HEK293 (cell line): ENCODE results near the gene CHST12.

Experiments
- CTCF ChIA-PET: fragments of 350-600 bp; formaldehyde crosslinking; extraction: SDS; loops from one replicate; lab custom pipeline; 2021; ENCODE audit warnings: antibody characterized with exemption; lab: Yijun Ruan, JAX
- POLR2A ChIA-PET: fragments of 300-600 bp; formaldehyde crosslinking; extraction: SDS; loops from one replicate; lab custom pipeline; 2020; ENCODE audit warnings: antibody characterized with exemption, inconsistent platforms; lab: Yijun Ruan, JAX
- H3K27ac ChIP-seq: fragments of 200-500 bp; sonication (Bioruptor generic); 2 replicates; pipeline ENCODE4 v1.5.1; 2014; ENCODE audit warnings: low read depth, low read length, control low read depth, inconsistent platforms; ENCODE audit errors: extremely low read depth
- H3K36me3 ChIP-seq, 2 experiments: fragments of 200-500 bp in 1 of 2; sonication (Bioruptor generic) in 1 of 2; 1 replicate in 1 of 2; 2 replicates in 1 of 2; pipeline ENCODE4 v1.5.1; 2014 to 2017; ENCODE audit warnings: inconsistent platforms in 2 of 2, low read length in 2 of 2; ENCODE audit not compliant: control insufficient read depth in 2 of 2, insufficient read depth in 1 of 2
- H3K4me1 ChIP-seq: fragments of 200-500 bp; sonication (Bioruptor generic); 2 replicates; pipeline ENCODE4 v1.5.1; 2014; ENCODE audit warnings: mild to moderate bottlenecking, low read length, inconsistent platforms; ENCODE audit not compliant: control insufficient read depth, insufficient read depth
- H3K4me3 ChIP-seq: 2 replicates; pipeline ENCODE4 v1.5.1; 2011; ENCODE audit warnings: low read depth, mild to moderate bottlenecking, control low read depth, low read length, moderate library complexity
- H3K9me3 ChIP-seq: fragments of 200-500 bp; sonication (Bioruptor generic); 2 replicates; pipeline ENCODE4 v1.5.1; 2014; ENCODE audit warnings: low read depth, low read length, inconsistent platforms; ENCODE audit not compliant: control insufficient read depth, insufficient read depth
- BCL11A ChIP-seq: fragments of 450-650 bp; formaldehyde crosslinking; IDR thresholded peaks from 2 replicates; pipeline ENCODE4 v1.5.1; 2016; ENCODE audit warnings: low read depth, missing biosample characterization, missing genetic modification characterization
- CTCF ChIP-seq: fragments of 450-650 bp; formaldehyde crosslinking; IDR thresholded peaks from 2 replicates; pipeline ENCODE4 v1.5.1; 2016; ENCODE audit warnings: missing biosample characterization, missing genetic modification characterization
- EGR2 ChIP-seq: fragments of 450-650 bp; formaldehyde crosslinking; IDR thresholded peaks from 2 replicates; pipeline ENCODE4 v1.5.1; 2016; ENCODE audit warnings: low read depth, missing biosample characterization, missing genetic modification characterization
- GFI1B ChIP-seq: fragments of 450-650 bp; formaldehyde crosslinking; IDR thresholded peaks from 2 replicates; pipeline ENCODE4 v1.5.1; 2016; ENCODE audit warnings: missing biosample characterization, missing genetic modification characterization
- GLI4 ChIP-seq: fragments of 450-650 bp; formaldehyde crosslinking; IDR thresholded peaks from 2 replicates; pipeline ENCODE4 v1.5.1; 2016; ENCODE audit warnings: missing biosample characterization, missing genetic modification characterization
- GLIS2 ChIP-seq: fragments of 450-650 bp; formaldehyde crosslinking; IDR thresholded peaks from 2 replicates; pipeline ENCODE4 v1.5.1; 2016; ENCODE audit warnings: missing biosample characterization, missing genetic modification characterization
- IKZF3 ChIP-seq: fragments of 450-650 bp; IDR thresholded peaks from 2 replicates; pipeline ENCODE4 v1.5.0; 2018; ENCODE audit warnings: missing biosample characterization, mild to moderate bottlenecking, missing genetic modification characterization, moderate library complexity
- KLF1 ChIP-seq: fragments of 450-650 bp; formaldehyde crosslinking; IDR thresholded peaks from 2 replicates; pipeline ENCODE4 v1.5.1; 2016; ENCODE audit warnings: missing biosample characterization, missing genetic modification characterization
- MYNN ChIP-seq: fragments of 450-650 bp; formaldehyde crosslinking; IDR thresholded peaks from 2 replicates; pipeline ENCODE4 v1.5.1; 2016; ENCODE audit warnings: missing biosample characterization, missing genetic modification characterization, borderline replicate concordance
- SETDB1 ChIP-seq: IDR thresholded peaks from one replicate; pipeline ENCODE4 v1.6.1; 2017; ENCODE audit warnings: mild to moderate bottlenecking, low read length, moderate library complexity, mixed read lengths; ENCODE audit not compliant: insufficient read length
- TCF7L2 ChIP-seq: IDR thresholded peaks from 2 replicates; pipeline ENCODE4 v1.6.1; 2011; ENCODE audit warnings: low read depth, mild to moderate bottlenecking, inconsistent platforms, low read length, moderate library complexity, borderline replicate concordance
- ZBTB17 ChIP-seq: fragments of 450-650 bp; formaldehyde crosslinking; IDR thresholded peaks from 2 replicates; pipeline ENCODE4 v1.5.1; 2016; ENCODE audit warnings: missing biosample characterization, missing genetic modification characterization
- ZFHX2 ChIP-seq: fragments of 450-650 bp; formaldehyde crosslinking; conservative IDR thresholded peaks from 2 replicates; pipeline ENCODE4 v1.5.1; 2016; ENCODE audit warnings: missing biosample characterization, missing genetic modification characterization
- ZNF239 ChIP-seq: fragments of 450-650 bp; formaldehyde crosslinking; IDR thresholded peaks from 2 replicates; pipeline ENCODE4 v1.5.1; 2016; ENCODE audit warnings: missing biosample characterization, missing genetic modification characterization
- ZNF324 ChIP-seq: fragments of 450-650 bp; formaldehyde crosslinking; IDR thresholded peaks from 2 replicates; pipeline ENCODE4 v1.5.1; 2016; ENCODE audit warnings: missing biosample characterization, missing genetic modification characterization
- ZNF335 ChIP-seq: fragments of 450-650 bp; formaldehyde crosslinking; conservative IDR thresholded peaks from 2 replicates; pipeline ENCODE4 v1.5.1; 2016; ENCODE audit warnings: missing biosample characterization, missing genetic modification characterization
- ZNF501 ChIP-seq: fragments of 450-650 bp; formaldehyde crosslinking; IDR thresholded peaks from 2 replicates; pipeline ENCODE4 v1.5.1; 2016; ENCODE audit warnings: missing biosample characterization, missing genetic modification characterization
- ZNF514 ChIP-seq: fragments of 450-650 bp; formaldehyde crosslinking; IDR thresholded peaks from 2 replicates; pipeline ENCODE4 v1.5.1; 2016; ENCODE audit warnings: missing biosample characterization, missing genetic modification characterization
- ZNF555 ChIP-seq: fragments of 450-650 bp; formaldehyde crosslinking; conservative IDR thresholded peaks from 2 replicates; pipeline ENCODE4 v1.5.1; 2017; ENCODE audit warnings: missing biosample characterization, mild to moderate bottlenecking, missing genetic modification characterization, inconsistent platforms
- ZNF623 ChIP-seq: fragments of 450-650 bp; formaldehyde crosslinking; IDR thresholded peaks from 2 replicates; pipeline ENCODE4 v1.5.1; 2016; ENCODE audit warnings: missing biosample characterization, missing genetic modification characterization
- ZNF624 ChIP-seq: fragments of 450-650 bp; formaldehyde crosslinking; IDR thresholded peaks from 2 replicates; pipeline ENCODE4 v1.5.1; 2017; ENCODE audit warnings: missing biosample characterization, missing genetic modification characterization
- ZNF701 ChIP-seq: fragments of 450-650 bp; formaldehyde crosslinking; IDR thresholded peaks from 2 replicates; pipeline ENCODE4 v1.5.1; 2016; ENCODE audit warnings: missing biosample characterization, missing genetic modification characterization
- ZNF707 ChIP-seq: fragments of 450-650 bp; formaldehyde crosslinking; IDR thresholded peaks from 2 replicates; pipeline ENCODE4 v1.5.1; 2016; ENCODE audit warnings: missing biosample characterization, missing genetic modification characterization
- TF ChIP-seq, protein P1 (sequence below): fragments of 450-650 bp; formaldehyde crosslinking; IDR thresholded peaks from 2 replicates; pipeline ENCODE4 v1.5.1; 2017; ENCODE audit warnings: missing biosample characterization, missing genetic modification characterization
- TF ChIP-seq, protein P2 (sequence below): fragments of 450-650 bp; formaldehyde crosslinking; IDR thresholded peaks from 2 replicates; pipeline ENCODE4 v1.5.1; 2016; ENCODE audit warnings: missing biosample characterization, missing genetic modification characterization
- TF ChIP-seq, protein P3 (sequence below): fragments of 450-650 bp; formaldehyde crosslinking; IDR thresholded peaks from 2 replicates; pipeline ENCODE4 v1.5.1; 2016; ENCODE audit warnings: missing biosample characterization, missing genetic modification characterization
- TF ChIP-seq, protein P4 (sequence below): fragments of 450-650 bp; IDR thresholded peaks from 2 replicates; pipeline ENCODE4 v1.5.1; 2018; ENCODE audit warnings: missing biosample characterization, missing genetic modification characterization

The CHST12 gene

DNA sequence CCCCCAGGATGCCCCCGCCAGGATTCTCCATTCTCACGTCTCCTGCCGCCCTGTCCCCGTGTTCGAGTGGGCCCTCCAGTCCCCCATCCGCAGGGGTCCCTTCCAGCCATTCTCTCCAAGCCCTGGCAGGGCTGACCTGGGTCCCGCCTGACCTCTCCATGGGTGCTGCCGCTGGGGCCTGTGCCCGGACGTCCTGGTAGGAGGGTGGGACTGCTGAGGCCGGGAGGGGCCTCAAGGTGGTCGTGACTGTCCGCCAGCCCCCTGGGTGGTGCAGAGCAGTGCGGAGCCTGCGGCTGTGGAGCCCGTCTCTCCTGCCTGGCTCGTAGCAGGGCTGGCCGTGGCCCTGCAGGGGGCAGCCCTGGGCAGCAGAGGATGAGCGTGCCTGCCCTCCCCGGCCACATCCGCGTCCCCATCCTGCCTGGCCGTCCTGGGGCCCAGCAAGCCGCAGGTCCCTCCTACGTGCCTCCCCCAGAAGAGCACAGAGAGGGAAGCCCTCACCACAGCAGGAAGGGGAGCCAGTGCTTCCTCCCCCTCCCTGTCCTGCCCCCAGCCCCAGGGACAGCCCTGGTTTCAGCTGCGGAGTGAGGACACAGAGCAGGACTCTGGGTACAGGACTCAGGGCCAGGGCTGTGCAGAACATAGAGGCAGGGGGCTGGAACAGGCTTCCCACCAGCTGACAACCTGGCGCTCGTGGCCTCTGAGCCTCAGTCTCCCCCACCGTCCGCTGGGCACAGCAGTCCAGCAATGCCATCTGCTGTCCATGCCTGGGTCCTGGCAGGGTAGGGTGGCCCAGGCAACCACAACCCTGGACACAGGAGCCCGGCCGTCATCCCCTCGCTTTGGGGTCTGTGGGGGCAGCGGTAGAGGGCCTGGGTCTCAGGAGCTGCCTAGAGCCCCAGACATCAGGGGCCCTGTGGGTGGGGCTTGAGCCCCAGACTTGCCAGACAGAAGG lies 74.3 kb downstream of the CHST12 start (continued):
- TF ChIP-seq SETDB1, result no peak
- no peak for TF ChIP-seq ZNF324
- TF ChIP-seq, protein P1, sequence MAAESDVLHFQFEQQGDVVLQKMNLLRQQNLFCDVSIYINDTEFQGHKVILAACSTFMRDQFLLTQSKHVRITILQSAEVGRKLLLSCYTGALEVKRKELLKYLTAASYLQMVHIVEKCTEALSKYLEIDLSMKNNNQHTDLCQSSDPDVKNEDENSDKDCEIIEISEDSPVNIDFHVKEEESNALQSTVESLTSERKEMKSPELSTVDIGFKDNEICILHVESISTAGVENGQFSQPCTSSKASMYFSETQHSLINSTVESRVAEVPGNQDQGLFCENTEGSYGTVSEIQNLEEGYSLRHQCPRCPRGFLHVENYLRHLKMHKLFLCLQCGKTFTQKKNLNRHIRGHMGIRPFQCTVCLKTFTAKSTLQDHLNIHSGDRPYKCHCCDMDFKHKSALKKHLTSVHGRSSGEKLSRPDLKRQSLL (tag by site-specific recombination), result no peak
- TF ChIP-seq GLIS2 (tag by site-specific recombination), result peak; percentile 52
- peak; percentile 55 for TF ChIP-seq ZFHX2
- 0 out of 2 replicates have a peak, but pooled peaks have one; percentile 10 for TF ChIP-seq ZBTB17 (tag by site-specific recombination)
- no peak for TF ChIP-seq ZNF555 (tag by site-specific recombination)
- TF ChIP-seq BCL11A (tag by site-specific recombination), result no peak
- TF ChIP-seq ZNF624 (tag by site-specific recombination), result no peak
- TF ChIP-seq MYNN, result no peak
- TF ChIP-seq, protein P2, sequence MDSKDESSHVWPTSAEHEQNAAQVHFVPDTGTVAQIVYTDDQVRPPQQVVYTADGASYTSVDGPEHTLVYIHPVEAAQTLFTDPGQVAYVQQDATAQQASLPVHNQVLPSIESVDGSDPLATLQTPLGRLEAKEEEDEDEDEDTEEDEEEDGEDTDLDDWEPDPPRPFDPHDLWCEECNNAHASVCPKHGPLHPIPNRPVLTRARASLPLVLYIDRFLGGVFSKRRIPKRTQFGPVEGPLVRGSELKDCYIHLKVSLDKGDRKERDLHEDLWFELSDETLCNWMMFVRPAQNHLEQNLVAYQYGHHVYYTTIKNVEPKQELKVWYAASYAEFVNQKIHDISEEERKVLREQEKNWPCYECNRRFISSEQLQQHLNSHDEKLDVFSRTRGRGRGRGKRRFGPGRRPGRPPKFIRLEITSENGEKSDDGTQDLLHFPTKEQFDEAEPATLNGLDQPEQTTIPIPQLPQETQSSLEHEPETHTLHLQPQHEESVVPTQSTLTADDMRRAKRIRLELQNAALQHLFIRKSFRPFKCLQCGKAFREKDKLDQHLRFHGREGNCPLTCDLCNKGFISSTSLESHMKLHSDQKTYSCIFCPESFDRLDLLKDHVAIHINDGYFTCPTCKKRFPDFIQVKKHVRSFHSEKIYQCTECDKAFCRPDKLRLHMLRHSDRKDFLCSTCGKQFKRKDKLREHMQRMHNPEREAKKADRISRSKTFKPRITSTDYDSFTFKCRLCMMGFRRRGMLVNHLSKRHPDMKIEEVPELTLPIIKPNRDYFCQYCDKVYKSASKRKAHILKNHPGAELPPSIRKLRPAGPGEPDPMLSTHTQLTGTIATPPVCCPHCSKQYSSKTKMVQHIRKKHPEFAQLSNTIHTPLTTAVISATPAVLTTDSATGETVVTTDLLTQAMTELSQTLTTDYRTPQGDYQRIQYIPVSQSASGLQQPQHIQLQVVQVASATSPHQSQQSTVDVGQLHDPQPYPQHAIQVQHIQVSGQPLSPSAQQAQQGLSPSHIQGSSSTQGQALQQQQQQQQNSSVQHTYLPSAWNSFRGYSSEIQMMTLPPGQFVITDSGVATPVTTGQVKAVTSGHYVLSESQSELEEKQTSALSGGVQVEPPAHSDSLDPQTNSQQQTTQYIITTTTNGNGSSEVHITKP (tag by site-specific recombination), result no peak
- TF ChIP-seq ZNF623 (tag by site-specific recombination), result no peak
- TF ChIP-seq EGR2 (tag by site-specific recombination), result peak; percentile 68
- TF ChIP-seq CTCF (tag by site-specific recombination), result peak; percentile 52; the same call in 1 of the 2 replicates
- TF ChIP-seq ZNF239 (tag by site-specific recombination), result no peak
- TF ChIP-seq ZNF335 (tag by site-specific recombination), result peak; percentile 34; the same call in 1 of the 2 replicates

- Histone ChIP-seq H3K9me3 (no peaks in the 10 kb centered on the region), H3K4me1 (no peaks in the 10 kb centered on the region), H3K4me3 (no peak overlapping the region), H3K27ac (no peak overlapping the region), H3K36me3 (no peaks in the 10 kb centered on the region)
- POLR2A ChIA-PET, result no interaction called here
- CTCF ChIA-PET, result interaction anchor here (0.7 to 1.3 kb wide), 3 partner anchors 9 to 1575 kb away, joined by 3 to 6 read pairs (median 3); no protein-coding TSS in a partner anchor
- TF ChIP-seq, protein P3, sequence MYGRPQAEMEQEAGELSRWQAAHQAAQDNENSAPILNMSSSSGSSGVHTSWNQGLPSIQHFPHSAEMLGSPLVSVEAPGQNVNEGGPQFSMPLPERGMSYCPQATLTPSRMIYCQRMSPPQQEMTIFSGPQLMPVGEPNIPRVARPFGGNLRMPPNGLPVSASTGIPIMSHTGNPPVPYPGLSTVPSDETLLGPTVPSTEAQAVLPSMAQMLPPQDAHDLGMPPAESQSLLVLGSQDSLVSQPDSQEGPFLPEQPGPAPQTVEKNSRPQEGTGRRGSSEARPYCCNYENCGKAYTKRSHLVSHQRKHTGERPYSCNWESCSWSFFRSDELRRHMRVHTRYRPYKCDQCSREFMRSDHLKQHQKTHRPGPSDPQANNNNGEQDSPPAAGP (tag by site-specific recombination), result no peak
- TF ChIP-seq MYNN (no peak), ZNF514 (tag by site-specific recombination) (no peak), ZNF501 (tag by site-specific recombination) (no peak), GFI1B (tag by site-specific recombination) (no peak), ZNF701 (tag by site-specific recombination) (no peak), KLF1 (tag by site-specific recombination) (no peak), IKZF3 (tag by site-specific recombination) (no peak), TCF7L2 (no peak), ZNF707 (tag by site-specific recombination) (no peak), GLI4 (no peak), ZNF555 (tag by site-specific recombination) (no peak)
- TF ChIP-seq, protein P4, sequence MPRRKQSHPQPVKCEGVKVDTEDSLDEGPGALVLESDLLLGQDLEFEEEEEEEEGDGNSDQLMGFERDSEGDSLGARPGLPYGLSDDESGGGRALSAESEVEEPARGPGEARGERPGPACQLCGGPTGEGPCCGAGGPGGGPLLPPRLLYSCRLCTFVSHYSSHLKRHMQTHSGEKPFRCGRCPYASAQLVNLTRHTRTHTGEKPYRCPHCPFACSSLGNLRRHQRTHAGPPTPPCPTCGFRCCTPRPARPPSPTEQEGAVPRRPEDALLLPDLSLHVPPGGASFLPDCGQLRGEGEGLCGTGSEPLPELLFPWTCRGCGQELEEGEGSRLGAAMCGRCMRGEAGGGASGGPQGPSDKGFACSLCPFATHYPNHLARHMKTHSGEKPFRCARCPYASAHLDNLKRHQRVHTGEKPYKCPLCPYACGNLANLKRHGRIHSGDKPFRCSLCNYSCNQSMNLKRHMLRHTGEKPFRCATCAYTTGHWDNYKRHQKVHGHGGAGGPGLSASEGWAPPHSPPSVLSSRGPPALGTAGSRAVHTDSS, result no peak
These were observed 75.0 kb downstream of the CHST12 start for GRCh38 chr7:2478399-2478785.
